A673 (cell line): ENCODE measurements around the gene CKB. TPM values are rescaled to one million over a fixed set of nuclear protein-coding genes. Genes with fewer than 3 reads are reported as not detected.

Experiments
- BruUV-seq: library from RNA; stranded (reverse); fragments of 400-500 nt; replicated peaks from 2 replicates; lab custom pipeline; 2021; lab: Mats Ljungman, UMichigan
- CTCF ChIA-PET: fragments of 300-600 bp; sonication (Branson Sonifier 250); formaldehyde crosslinking; loops from one replicate; lab custom pipeline; 2022; ENCODE audit warnings: antibody characterized with exemption; lab: Charles Lee
- POLR2A ChIA-PET: fragments of 300-600 bp; sonication (Branson Sonifier 250); formaldehyde crosslinking; loops from one replicate; lab custom pipeline; 2022; ENCODE audit warnings: antibody characterized with exemption; ENCODE audit not compliant: low non-redundant PET; lab: Charles Lee
- DNase-seq: peaks from one replicate; pipeline ENCODE4 v3.0.0-alpha.2; 2015; ENCODE audit warnings: low spot score
- H3K27ac ChIP-seq: fragments of 200-600 bp; sonication (generic); 2 replicates; pipeline ENCODE4 v1.5.1; 2016; ENCODE audit warnings: mixed run types, low read depth, mild to moderate bottlenecking, mixed read lengths, antibody characterized with exemption, low read length; ENCODE audit not compliant: poor library complexity, severe bottlenecking
- H3K27me3 ChIP-seq: fragments of 200-600 bp; sonication (generic); replicated peaks from 2 replicates; pipeline ENCODE4 v1.6.1; 2017; ENCODE audit warnings: mixed run types, low read depth, mild to moderate bottlenecking, mixed read lengths, antibody characterized with exemption, low read length; ENCODE audit not compliant: insufficient read depth, poor library complexity
- H3K36me3 ChIP-seq: fragments of 200-600 bp; sonication (generic); 2 replicates; pipeline ENCODE4 v1.6.1; 2016; ENCODE audit warnings: mixed run types, mild to moderate bottlenecking, mixed read lengths, antibody characterized with exemption, low read length; ENCODE audit not compliant: insufficient read depth, poor library complexity, severe bottlenecking
- H3K4me1 ChIP-seq: fragments of 200-600 bp; sonication (generic); 2 replicates; pipeline ENCODE4 v1.6.1; 2017; ENCODE audit warnings: mixed run types, mild to moderate bottlenecking, mixed read lengths, antibody characterized with exemption, low read length; ENCODE audit not compliant: insufficient read depth, poor library complexity, severe bottlenecking
- H3K4me3 ChIP-seq: fragments of 200-600 bp; sonication (generic); 2 replicates; pipeline ENCODE4 v1.5.1; 2016; ENCODE audit warnings: low read depth, mixed run types, mild to moderate bottlenecking, mixed read lengths, low read length; ENCODE audit not compliant: poor library complexity, severe bottlenecking
- H3K9me3 ChIP-seq: fragments of 200-600 bp; sonication (generic); 2 replicates; pipeline ENCODE4 v1.6.1; 2016; ENCODE audit warnings: mixed run types, low read depth, mild to moderate bottlenecking, mixed read lengths, antibody characterized with exemption, low read length; ENCODE audit not compliant: poor library complexity, severe bottlenecking
- EZH2 ChIP-seq: fragments of 200-600 bp; sonication (generic); IDR thresholded peaks from 2 replicates; pipeline ENCODE4 v1.6.1; 2017; ENCODE audit warnings: borderline replicate concordance, low read depth, mild to moderate bottlenecking, mixed read lengths, antibody characterized with exemption, low read length; ENCODE audit not compliant: poor library complexity, severe bottlenecking
- intact Hi-C: fragments of 100-400 bp; cut with micrococcal nuclease; formaldehyde crosslinking; loops from one replicate; pipeline ENCODE4 v1.10.0; 2022; ENCODE audit not compliant: unreplicated experiment
- total RNA-seq: library from RNA; stranded (reverse); gene quantifications from 2 replicates; pipeline ENCODE4 v1.2.3, GENCODE V29; 2021
- TF ChIP-seq, protein P1 (sequence below): fragments of 300-800, 200-600 bp; sonication (generic); conservative IDR thresholded peaks from 2 replicates; pipeline ENCODE4 v1.5.1; 2017; ENCODE audit warnings: low read depth, mild to moderate bottlenecking, antibody characterized with exemption, low read length, moderate library complexity, mixed read lengths

Gene CKB
- total RNA-seq, 1 experiment from 2014 or later: 118 TPM

DNA sequence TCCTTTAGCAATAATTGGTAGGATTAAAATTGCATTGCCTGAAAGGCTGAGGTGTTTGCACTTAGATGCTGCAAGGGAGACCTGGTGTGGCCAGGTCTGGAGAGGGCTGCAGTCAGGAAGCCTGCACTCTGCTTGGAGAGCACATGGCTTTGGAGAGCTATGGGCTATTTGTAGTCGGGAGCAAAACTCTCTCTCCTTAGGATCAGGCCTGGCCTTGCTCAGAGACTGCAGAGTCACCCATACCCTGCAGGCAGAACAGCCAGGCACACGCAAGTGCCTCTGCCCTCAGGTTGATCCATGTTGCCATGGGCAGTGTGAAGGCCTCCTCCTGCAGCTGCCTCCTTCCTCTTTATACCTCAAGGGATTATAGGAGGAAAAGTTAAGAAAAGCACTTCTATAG is 26.8 kb downstream of the CKB start:
- H3K36me3 ChIP-seq: peaks cover 57% of the 10 kb centered on the region
- POLR2A ChIA-PET: no interaction called here

DNA sequence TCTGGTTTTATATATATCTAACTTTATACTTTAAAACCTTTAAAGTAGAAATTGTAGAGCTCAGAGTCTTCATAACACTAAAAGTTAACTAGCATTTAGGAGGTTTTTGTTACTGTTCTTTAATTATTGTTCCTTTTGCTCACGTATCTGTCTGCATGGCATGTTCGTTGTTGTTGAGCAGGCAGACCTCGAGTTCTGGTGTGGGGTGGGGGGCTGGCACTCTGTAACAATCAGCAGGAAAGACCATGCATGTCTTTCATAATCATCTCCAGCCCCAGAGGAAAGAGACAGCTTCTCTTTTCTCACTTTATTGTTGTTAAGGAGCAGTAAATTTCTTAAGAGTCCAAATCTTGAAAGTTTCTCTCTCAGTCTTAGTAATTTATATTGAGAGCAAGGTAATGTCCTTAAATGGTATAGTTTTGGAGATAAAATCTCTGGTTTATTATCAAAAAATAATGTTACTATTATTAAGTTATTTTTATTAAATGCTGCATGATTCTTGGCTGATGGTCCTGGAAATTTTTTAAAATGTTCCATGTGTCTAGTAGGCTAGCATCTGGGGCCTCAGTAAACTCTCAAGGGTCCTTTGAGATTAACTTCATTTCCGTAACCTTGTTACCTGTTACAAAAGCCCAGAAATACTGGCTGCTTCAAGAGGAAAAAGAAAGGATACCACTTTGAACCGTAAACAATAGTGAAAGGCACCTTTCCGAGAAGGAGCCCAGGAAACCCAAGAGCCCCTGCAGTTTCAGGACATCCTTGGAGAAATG is 30.3 kb downstream of the CKB start:
- intact Hi-C loops: no loop called here
- Histone ChIP-seq H3K27ac (no peak overlapping the region), H3K4me3 (no peak overlapping the region), H3K36me3 (peaks cover 41% of the 10 kb centered on the region), H3K4me1 (no peaks in the 10 kb centered on the region), H3K27me3 (no peaks in the 10 kb centered on the region), H3K9me3 (no peaks in the 10 kb centered on the region)
- POLR2A ChIA-PET: no interaction called here
- CTCF ChIA-PET: no interaction called here
- TF ChIP-seq, protein P1, sequence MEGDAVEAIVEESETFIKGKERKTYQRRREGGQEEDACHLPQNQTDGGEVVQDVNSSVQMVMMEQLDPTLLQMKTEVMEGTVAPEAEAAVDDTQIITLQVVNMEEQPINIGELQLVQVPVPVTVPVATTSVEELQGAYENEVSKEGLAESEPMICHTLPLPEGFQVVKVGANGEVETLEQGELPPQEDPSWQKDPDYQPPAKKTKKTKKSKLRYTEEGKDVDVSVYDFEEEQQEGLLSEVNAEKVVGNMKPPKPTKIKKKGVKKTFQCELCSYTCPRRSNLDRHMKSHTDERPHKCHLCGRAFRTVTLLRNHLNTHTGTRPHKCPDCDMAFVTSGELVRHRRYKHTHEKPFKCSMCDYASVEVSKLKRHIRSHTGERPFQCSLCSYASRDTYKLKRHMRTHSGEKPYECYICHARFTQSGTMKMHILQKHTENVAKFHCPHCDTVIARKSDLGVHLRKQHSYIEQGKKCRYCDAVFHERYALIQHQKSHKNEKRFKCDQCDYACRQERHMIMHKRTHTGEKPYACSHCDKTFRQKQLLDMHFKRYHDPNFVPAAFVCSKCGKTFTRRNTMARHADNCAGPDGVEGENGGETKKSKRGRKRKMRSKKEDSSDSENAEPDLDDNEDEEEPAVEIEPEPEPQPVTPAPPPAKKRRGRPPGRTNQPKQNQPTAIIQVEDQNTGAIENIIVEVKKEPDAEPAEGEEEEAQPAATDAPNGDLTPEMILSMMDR: no peak
- no peak for TF ChIP-seq EZH2
- no TSS peak for BruUV-seq
- DNase-seq: no peak

More for the DNA sequence above, 26.8 kb downstream of the CKB start:
- H3K27me3 ChIP-seq: no peaks in the 10 kb centered on the region
- no peak overlapping the region for H3K4me3 ChIP-seq
- TF ChIP-seq, protein P1: no peak
- TF ChIP-seq EZH2: no peak
- H3K27ac ChIP-seq: no peak overlapping the region
- BruUV-seq: no TSS peak
- intact Hi-C loops: no loop called here
- no peaks in the 10 kb centered on the region for H3K4me1 ChIP-seq
- no peak for DNase-seq
- CTCF ChIA-PET: no interaction called here
- no peaks in the 10 kb centered on the region for H3K9me3 ChIP-seq

DNA sequence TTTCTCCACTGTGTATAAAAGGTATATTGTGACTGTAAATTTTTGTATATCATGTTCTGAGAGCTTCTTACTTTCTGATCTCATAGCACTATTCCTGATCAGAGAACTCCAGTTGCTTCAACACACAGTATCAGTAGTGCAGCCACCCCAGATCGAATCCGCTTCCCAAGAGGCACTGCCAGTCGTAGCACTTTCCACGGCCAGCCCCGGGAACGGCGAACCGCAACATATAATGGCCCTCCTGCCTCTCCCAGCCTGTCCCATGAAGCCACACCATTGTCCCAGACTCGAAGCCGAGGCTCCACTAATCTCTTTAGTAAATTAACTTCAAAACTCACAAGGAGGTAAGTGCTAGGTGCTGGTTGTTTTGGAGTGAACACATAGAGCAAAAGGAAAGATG is 30.9 kb downstream of the CKB start:
- POLR2A ChIA-PET: no interaction called here
- no TSS peak for BruUV-seq
- CTCF ChIA-PET: no interaction called here
- no peaks in the 10 kb centered on the region for H3K27me3 ChIP-seq
- DNase-seq: no peak
- peaks cover 38% of the 10 kb centered on the region for H3K36me3 ChIP-seq
- H3K4me1 ChIP-seq: no peaks in the 10 kb centered on the region
- H3K4me3 ChIP-seq: no peak overlapping the region
- no peak overlapping the region for H3K27ac ChIP-seq
- TF ChIP-seq, protein P1: no peak
- TF ChIP-seq EZH2: no peak
- H3K9me3 ChIP-seq: no peaks in the 10 kb centered on the region
- intact Hi-C loops: no loop called here
